Gastroesophageal sphincter (tissue), 3 donors: ENCODE data around the gene ALKBH2.

ENCODE experiments used
- CTCF ChIP-seq, 4 experiments: fragments of 200-600 bp in 2 of 4; fragments of 450-650 bp in 2 of 4; sonication (generic) in 1 of 4; IDR thresholded peaks; one replicate each; pipeline ENCODE4 v1.5.1; 2017 to 2019; ENCODE audit warnings: antibody characterized with exemption in 4 of 4, mild to moderate bottlenecking in 2 of 4, moderate library complexity in 2 of 4
- EP300 ChIP-seq: sonication (generic); formaldehyde crosslinking; IDR thresholded peaks from one replicate; pipeline ENCODE4 v1.6.1; 2017; ENCODE audit warnings: antibody characterized with exemption, mild to moderate bottlenecking
- POLR2AphosphoS5 ChIP-seq: sonication (generic); formaldehyde crosslinking; IDR thresholded peaks from one replicate; pipeline ENCODE4 v1.6.1; 2017; ENCODE audit warnings: antibody characterized with exemption

- no peak for TF ChIP-seq POLR2AphosphoS5
- TF ChIP-seq CTCF (IDR thresholded peaks at IDR 0.05): no peak
- no peak for TF ChIP-seq EP300
These were observed 19.6 kb upstream of the ALKBH2 start for GRCh38 chr12:109112720-109113465.
